HG03571 (cell line): ENCODE results near the gene DHX57.
"Not testable (repeated sequence)": the region's sequence is repeated elsewhere in the genome, so short reads cannot be mapped to it uniquely, and the experiment has no call there.

Source experiments
- ATAC-seq: cut with Tn5 transposase; IDR thresholded peaks from one replicate; pipeline ENCODE4 v1.9.1; 2021; ENCODE audit not compliant: unreplicated experiment

DHX57 gene

DNA sequence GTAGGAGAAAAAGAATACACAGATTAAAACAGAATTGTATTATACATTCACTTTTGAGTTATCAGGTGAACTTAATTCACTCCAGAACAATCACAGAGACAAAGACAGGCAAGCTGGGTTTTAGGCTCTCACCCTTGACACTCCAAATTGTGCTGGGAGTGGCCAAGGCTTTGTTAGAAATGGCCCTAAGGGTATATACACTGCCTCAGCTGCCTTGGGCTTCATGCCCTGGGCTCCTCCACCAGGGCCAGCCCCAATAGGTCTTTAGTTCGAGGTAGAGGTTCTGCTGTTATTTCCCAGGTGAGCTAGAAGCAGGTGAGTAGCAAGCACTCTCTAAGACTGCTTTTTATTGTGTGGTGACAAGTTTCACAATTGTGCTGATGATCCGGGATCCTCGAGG lies 77.8 kb downstream of the DHX57 start:
- ATAC-seq = no peak

DNA sequence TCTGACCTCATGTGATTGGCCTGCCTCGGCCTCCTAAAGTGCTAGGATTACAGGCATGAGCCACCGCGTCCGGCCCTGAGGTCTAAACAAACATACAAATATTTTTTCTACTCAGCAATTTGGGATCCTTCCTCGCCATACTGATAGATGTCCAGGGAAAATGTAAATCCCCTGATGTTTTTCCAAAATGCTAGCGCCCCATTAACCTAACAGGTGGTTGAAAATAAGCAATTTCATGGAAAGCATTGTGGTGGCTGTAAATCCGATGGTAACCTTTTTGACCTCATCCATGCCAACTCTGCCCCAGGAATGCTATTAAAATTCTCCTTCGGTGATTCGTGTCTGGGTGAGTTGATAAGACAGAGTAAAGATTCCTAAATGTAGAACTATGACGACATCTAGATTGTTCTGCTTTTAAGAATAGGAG lies 78.5 kb downstream of the DHX57 start:
- ATAC-seq = no peak

DNA sequence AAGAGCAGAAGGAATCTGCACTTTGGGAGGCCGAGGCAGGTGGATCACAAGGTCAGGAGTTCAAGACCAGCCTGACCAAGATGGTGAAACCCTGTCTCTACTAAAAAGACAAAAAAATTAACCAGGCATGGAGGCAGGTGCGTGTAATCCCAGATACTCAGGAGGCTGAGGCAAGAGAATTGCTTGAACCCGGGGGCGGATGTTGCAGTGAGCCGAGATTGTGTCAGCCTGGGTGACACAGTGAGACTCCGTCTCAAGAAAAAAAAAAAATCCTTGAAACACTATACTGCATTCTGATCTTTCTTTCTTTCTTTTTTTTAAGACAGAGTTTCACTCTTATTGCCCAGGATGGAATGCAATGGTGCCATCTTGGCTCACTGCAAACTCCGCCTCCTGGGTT lies 80.7 kb downstream of the DHX57 start:
- ATAC-seq = not testable (repeated sequence)

DNA sequence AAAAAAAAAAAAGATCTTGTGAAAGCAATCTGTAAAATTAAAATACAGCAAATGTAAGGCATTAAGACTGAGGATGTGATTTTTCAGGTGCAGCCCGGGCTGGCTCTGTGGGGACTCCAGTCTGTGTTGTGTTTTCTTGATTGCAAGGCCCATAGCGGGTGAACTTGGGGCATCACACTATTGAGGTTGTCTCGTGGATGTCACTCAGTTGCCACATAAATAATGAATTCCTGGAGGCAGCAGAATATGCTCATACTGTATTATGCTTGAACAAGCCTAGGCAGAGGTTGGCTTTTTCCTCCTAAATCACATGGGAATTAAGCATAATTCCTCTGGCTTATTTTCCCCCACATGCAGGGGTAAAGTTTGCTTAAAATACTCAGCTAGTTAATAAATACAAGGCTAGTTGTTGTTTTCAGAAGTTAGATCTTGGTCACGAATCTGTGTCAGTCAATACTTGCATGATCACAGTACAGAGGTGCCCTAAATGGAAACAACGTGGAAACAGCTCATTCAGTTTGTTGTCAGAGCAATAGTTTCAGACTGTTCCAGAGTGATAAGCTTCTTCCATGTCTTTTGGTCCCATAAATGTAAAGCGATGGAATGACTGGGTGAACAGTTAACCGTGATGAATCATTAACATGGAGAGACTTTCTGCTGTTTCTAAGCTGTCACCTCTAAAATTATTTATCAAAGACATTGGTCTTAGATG lies 81.3 kb downstream of the DHX57 start:
- no peak for ATAC-seq

DNA sequence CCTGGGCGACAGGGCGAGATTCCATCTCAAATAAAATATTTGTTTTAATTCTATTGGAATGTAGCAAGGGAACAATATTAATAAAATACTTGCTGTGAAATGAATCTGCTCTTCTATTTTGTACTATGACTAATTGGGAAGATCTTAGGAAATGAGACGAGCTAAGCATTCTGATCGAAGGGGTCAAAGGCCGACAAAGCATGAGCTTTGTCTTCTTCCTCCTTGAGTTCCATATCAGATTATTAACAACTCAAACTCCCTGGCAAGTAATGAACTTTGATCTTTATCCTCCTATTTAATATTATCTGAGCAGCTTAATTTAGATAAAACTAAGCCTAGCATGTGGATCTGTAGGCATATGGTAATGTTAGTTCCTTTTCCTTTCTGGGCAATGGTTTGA lies 82.2 kb downstream of the DHX57 start:
- no peak for ATAC-seq

DNA sequence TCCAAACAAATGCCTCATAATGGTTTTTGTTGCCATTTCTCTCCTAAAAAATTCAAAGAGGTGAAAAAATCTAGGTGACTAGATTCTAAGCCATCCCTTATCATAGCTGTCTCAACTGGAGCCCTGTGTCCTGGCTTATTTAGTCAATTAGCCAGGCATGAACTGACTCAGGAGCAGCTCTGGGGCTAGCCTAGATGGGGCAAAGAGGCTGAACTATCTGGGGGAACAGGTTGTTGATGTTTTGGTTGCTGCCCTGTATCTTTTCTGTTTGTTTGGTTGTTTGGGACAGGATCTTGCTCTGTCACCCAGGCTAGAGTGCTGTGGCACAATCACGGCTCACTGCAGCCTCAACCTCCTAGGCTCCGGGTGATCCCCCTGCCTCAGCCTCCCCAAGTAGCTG lies 83.0 kb downstream of the DHX57 start:
- no peak for ATAC-seq

GRCh38 chr2:38792321-38792720 lies 83.4 kb downstream of the DHX57 start:
- not testable (repeated sequence) for ATAC-seq

GRCh38 chr2:38791744-38792143 lies 84.0 kb downstream of the DHX57 start:
- ATAC-seq = no peak

GRCh38 chr2:38789691-38790090 lies 86.0 kb downstream of the DHX57 start:
- ATAC-seq = no peak

- ATAC-seq = no peak
Observed at GRCh38 chr2:38788306-38788705, 87.4 kb downstream of the DHX57 start.

DNA sequence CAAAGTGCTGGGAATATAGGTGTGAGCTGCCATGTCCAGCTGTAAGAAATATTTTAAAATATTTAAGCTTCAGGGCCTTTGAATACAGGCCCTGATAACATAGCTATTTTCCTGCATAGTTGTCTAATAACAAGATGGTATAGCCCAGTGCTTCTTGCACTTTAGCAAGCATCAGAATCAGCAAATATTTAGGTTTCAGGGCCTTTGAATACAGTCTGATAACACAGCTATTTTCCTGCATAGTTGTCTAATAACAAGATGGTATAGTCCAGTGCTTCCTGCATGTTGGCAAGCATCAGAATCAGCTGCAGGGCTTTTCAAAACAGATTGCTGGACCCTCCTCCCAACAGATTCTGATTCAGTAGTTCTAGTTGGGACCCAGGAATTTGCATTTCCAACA lies 92.1 kb downstream of the DHX57 start:
- ATAC-seq = no peak

DNA sequence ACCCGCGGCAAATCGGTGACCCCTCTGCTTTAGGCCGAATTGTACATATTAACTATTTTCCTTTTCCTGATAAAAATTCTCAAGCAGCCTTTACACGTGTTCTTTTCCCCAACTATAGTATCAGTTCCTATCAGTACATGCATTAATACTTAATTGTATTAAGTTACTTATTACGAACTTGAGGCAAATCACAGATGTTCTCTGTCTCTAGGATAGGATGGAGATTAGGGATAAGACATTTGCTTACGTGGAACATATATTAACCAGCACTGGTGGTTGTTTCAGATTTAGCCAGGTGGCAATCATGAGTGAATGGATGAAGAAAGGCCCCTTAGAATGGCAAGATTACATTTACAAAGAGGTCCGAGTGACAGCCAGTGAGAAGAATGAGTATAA lies 97.0 kb downstream of the DHX57 start:
- ATAC-seq = no peak

GRCh38 chr2:38776531-38776930 lies 99.2 kb downstream of the DHX57 start:
- no peak for ATAC-seq

GRCh38 chr2:38775921-38776225 lies 99.9 kb downstream of the DHX57 start:
- ATAC-seq = no peak

GRCh38 chr2:38775097-38775920 lies 100.4 kb downstream of the DHX57 start:
- no peak for ATAC-seq

GRCh38 chr2:38771632-38772031 lies 104.1 kb downstream of the DHX57 start:
- ATAC-seq = no peak

- no peak for ATAC-seq
Observed at GRCh38 chr2:38765551-38765950, 110.2 kb downstream of the DHX57 start.

- no peak for ATAC-seq
Observed at GRCh38 chr2:38765149-38765548, 110.6 kb downstream of the DHX57 start.

- ATAC-seq = no peak
Observed at GRCh38 chr2:38763728-38764127, 112.0 kb downstream of the DHX57 start.

DNA sequence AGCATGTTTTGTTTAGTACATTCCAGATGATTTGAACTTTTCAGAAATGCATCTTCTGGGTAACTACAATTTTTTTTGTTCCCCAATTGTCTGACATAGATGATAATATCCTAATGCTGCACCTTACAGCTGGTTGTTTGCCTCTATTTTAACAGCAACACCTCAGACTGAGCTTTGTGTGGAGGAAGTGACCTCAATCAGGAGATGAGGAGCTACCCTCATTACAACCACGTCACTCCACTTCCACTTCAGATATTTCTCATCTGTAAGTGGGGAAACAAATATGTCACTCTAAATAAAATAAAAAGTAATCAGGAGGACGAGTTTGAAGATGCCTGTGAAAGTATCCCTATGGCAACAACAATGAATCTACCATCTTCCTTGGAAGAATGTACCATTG lies 112.5 kb downstream of the DHX57 start:
- ATAC-seq = no peak

GRCh38 chr2:38755891-38756290 lies 119.8 kb downstream of the DHX57 start:
- ATAC-seq = not testable (repeated sequence)

- no peak for ATAC-seq
Observed at GRCh38 chr2:38754506-38754905, 121.2 kb downstream of the DHX57 start.

- ATAC-seq = no peak
Observed at GRCh38 chr2:38754049-38754448, 121.7 kb downstream of the DHX57 start.
